ENCODE results near the gene IGFBPL1. TPM values are rescaled to one million over a fixed set of nuclear protein-coding genes. Genes with fewer than 3 reads are reported as not detected.

Gene IGFBPL1
- total and polyA plus RNA-seq, 2 donors (not counting 1 experiment from before 2014, with no cell fraction given): not detected

DNA sequence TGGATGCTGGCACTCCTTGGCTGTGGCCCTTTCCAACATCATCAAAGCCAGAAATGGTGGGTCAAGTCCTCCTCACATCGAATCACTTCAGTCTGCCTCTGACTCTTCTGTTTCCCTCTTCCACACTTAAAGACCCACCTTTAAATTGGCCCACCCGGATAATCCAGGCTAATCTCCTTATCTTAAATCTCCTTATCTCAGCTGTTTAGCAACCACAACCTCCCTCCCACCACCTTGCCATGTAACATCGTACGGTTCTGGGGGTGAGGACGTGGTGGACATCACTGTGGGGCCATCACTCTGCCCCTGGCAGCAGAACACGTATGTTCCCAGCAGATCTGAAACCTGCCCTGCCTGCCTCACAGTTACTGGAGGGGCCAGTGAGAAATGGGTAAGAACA lies 11.5 kb downstream of the IGFBPL1 start:
- H3K36me3 ChIP-seq (replicated peaks in 1 of 2; ENCODE audit: control extremely low read depth in 1 of 2, control insufficient read depth in 1 of 2, extremely low read depth in 1 of 2, insufficient read depth in 2 of 2, low read length in 1 of 2): no peaks in the 10 kb centered on the region
- no peak for DNase-seq
- no peak for ATAC-seq (ENCODE audit: low read depth)
- POLR2A ChIA-PET: no interaction called here
- Mint-ChIP-seq H3K4me3 (no peak overlapping the region), H3K9me3 (ENCODE audit: insufficient read depth) (no peaks in the 10 kb centered on the region), H3K27me3 (peaks cover 35% of the 10 kb centered on the region), H3K4me1 (no peaks in the 10 kb centered on the region), H3K27ac (no peak overlapping the region)
- WGBS (ENCODE audit: insufficient coverage): 86% methylated on average over 6 of the region's 6 CpGs
- CTCF ChIA-PET: no interaction called here
- no peak overlapping the region for H2AFZ ChIP-seq (ENCODE audit: insufficient read depth, low read depth, low read length, poor library complexity, severe bottlenecking)
- intact Hi-C loops (cut with micrococcal nuclease): no loop called here
- no peak overlapping the region for H3K4me2 ChIP-seq (replicated peaks; ENCODE audit: low read depth, low read length, poor library complexity, severe bottlenecking)
- no peaks in the 10 kb centered on the region for H3K9me3 ChIP-seq (ENCODE audit: control extremely low read depth in 1 of 3, control insufficient read depth in 2 of 3, insufficient read depth in 1 of 3, low read length in 2 of 3)
- H3K9ac ChIP-seq (ENCODE audit: low read length): no peak overlapping the region
- H4K20me1 ChIP-seq (ENCODE audit: control insufficient read depth, insufficient read depth, low read length, poor library complexity, severe bottlenecking): no peaks in the 10 kb centered on the region
- TF ChIP-seq CTCF (IDR thresholded peaks at IDR 0.05) (no peak), EZH2 (IDR thresholded peaks at IDR 0.05; ENCODE audit: borderline replicate concordance, insufficient read depth, low read depth, low read length, poor library complexity, severe bottlenecking) (no peak)
- H3K4me1 ChIP-seq (ENCODE audit: control insufficient read depth in 2 of 2, insufficient read depth in 2 of 2, low read length in 2 of 2): no peaks in the 10 kb centered on the region
- no peaks in the 10 kb centered on the region for H3K79me2 ChIP-seq (ENCODE audit: control insufficient read depth, insufficient read depth, low read length)
- H3K27ac ChIP-seq (ENCODE audit: low read length in 2 of 2): no peak overlapping the region
- H3K4me3 ChIP-seq (ENCODE audit: control extremely low read depth in 1 of 5, extremely low read depth in 1 of 5, insufficient read depth in 1 of 5, low read depth in 2 of 5, low read length in 4 of 5): no peak overlapping the region
- H3K27me3 ChIP-seq (replicated peaks in 1 of 4; ENCODE audit: control extremely low read depth in 1 of 4, control insufficient read depth in 3 of 4, insufficient read depth in 4 of 4, low read length in 3 of 4): peaks cover 0 to 7% (median 3%) of the 10 kb centered on the region in 4 experiments

- no peaks in the 10 kb centered on the region for H3K79me2 ChIP-seq (ENCODE audit: control insufficient read depth, insufficient read depth, low read length)
- Mint-ChIP-seq H3K27ac (no peak overlapping the region), H3K4me3 (no peak overlapping the region), H3K27me3 (peaks cover 45% of the 10 kb centered on the region), H3K4me1 (no peaks in the 10 kb centered on the region), H3K9me3 (ENCODE audit: insufficient read depth) (no peaks in the 10 kb centered on the region)
- H3K4me1 ChIP-seq (ENCODE audit: control insufficient read depth in 2 of 2, insufficient read depth in 2 of 2, low read length in 2 of 2): no peaks in the 10 kb centered on the region
- ChIA-PET POLR2A (no interaction called here), CTCF (interaction anchor here (0.8 kb wide), 1 partner anchor 25 kb away, joined by 3 read pairs; no protein-coding TSS in a partner anchor)
- no peak overlapping the region for H3K27ac ChIP-seq (ENCODE audit: low read length in 2 of 2)
- no peak overlapping the region for H3K4me2 ChIP-seq (replicated peaks; ENCODE audit: low read depth, low read length, poor library complexity, severe bottlenecking)
- H3K27me3 ChIP-seq (replicated peaks in 1 of 4; ENCODE audit: control extremely low read depth in 1 of 4, control insufficient read depth in 3 of 4, insufficient read depth in 4 of 4, low read length in 3 of 4): peaks cover 0 to 6% (median 2%) of the 10 kb centered on the region in 4 experiments
- WGBS (ENCODE audit: insufficient coverage): 53% methylated on average over 4 of the region's 4 CpGs
- no peaks in the 10 kb centered on the region for H4K20me1 ChIP-seq (ENCODE audit: control insufficient read depth, insufficient read depth, low read length, poor library complexity, severe bottlenecking)
- intact Hi-C loops (cut with micrococcal nuclease): no loop called here
- H3K4me3 ChIP-seq (ENCODE audit: control extremely low read depth in 1 of 5, extremely low read depth in 1 of 5, insufficient read depth in 1 of 5, low read depth in 2 of 5, low read length in 4 of 5): no peak overlapping the region
- no peaks in the 10 kb centered on the region for H3K36me3 ChIP-seq (replicated peaks in 1 of 2; ENCODE audit: control extremely low read depth in 1 of 2, control insufficient read depth in 1 of 2, extremely low read depth in 1 of 2, insufficient read depth in 2 of 2, low read length in 1 of 2)
- no peak overlapping the region for H3K9ac ChIP-seq (ENCODE audit: low read length)
- no peak for ATAC-seq (ENCODE audit: low read depth)
- TF ChIP-seq EZH2 (IDR thresholded peaks at IDR 0.05; ENCODE audit: borderline replicate concordance, insufficient read depth, low read depth, low read length, poor library complexity, severe bottlenecking): no peak
- no peak for TF ChIP-seq CTCF (IDR thresholded peaks at IDR 0.05)
- no peak overlapping the region for H2AFZ ChIP-seq (ENCODE audit: insufficient read depth, low read depth, low read length, poor library complexity, severe bottlenecking)
- DNase-seq: no peak
- no peaks in the 10 kb centered on the region for H3K9me3 ChIP-seq (ENCODE audit: control extremely low read depth in 1 of 3, control insufficient read depth in 2 of 3, insufficient read depth in 1 of 3, low read length in 2 of 3)
Observed at GRCh38 chr9:38408719-38409118, 15.5 kb downstream of the IGFBPL1 start.

All from B cell (primary cell).